ENCODE measurements around the gene COPS4.
"Not testable (repeated sequence)": the region's sequence is repeated elsewhere in the genome, so short reads cannot be mapped to it uniquely, and the experiment has no call there.

COPS4 gene

GRCh38 chr4:83010522-83011318 is 24.3 kb upstream of the COPS4 start, which contains the start of gene LIN54:
TSS of gene LIN54 (minus strand) at chr4:83010823. CDS start at chr4:82984844, 25,979 bp downstream.
- peak within 1 kb of the TSS; percentile 85 for H3K27ac ChIP-seq (ENCODE audit: low read depth, low read length, severe bottlenecking)
- peak within 1 kb of the TSS; percentile 78 for H3K4me3 ChIP-seq (ENCODE audit: extremely low read depth, insufficient read depth, low read length, poor library complexity, severe bottlenecking)
- 0% methylated on average over 17 to 35 of the region's 54 CpGs for WGBS, 2 experiments (ENCODE audit: insufficient coverage in 2 of 2)
- no peaks in the 10 kb centered on the region for H3K36me3 ChIP-seq (ENCODE audit: control insufficient read depth, insufficient read depth, low read length)
- H3K9me3 ChIP-seq (ENCODE audit: control insufficient read depth, low read length): no peaks in the 10 kb centered on the region
- no peaks in the 10 kb centered on the region for H3K4me1 ChIP-seq (ENCODE audit: control insufficient read depth, insufficient read depth, low read length, poor library complexity, severe bottlenecking)

GRCh38 chr4:83011689-83012199 is 23.2 kb upstream of the COPS4 start:
- H3K9me3 ChIP-seq (ENCODE audit: control insufficient read depth, low read length): no peaks in the 10 kb centered on the region
- H3K4me1 ChIP-seq (ENCODE audit: control insufficient read depth, insufficient read depth, low read length, poor library complexity, severe bottlenecking): no peaks in the 10 kb centered on the region
- 0% methylated on average over 2 to 4 of the region's 5 CpGs for WGBS, 2 experiments (ENCODE audit: insufficient coverage in 2 of 2)
- H3K27ac ChIP-seq (ENCODE audit: low read depth, low read length, severe bottlenecking): peak overlapping the region; percentile 85
- no peaks in the 10 kb centered on the region for H3K36me3 ChIP-seq (ENCODE audit: control insufficient read depth, insufficient read depth, low read length)
- H3K4me3 ChIP-seq (ENCODE audit: extremely low read depth, insufficient read depth, low read length, poor library complexity, severe bottlenecking): peak overlapping the region; percentile 78

DNA sequence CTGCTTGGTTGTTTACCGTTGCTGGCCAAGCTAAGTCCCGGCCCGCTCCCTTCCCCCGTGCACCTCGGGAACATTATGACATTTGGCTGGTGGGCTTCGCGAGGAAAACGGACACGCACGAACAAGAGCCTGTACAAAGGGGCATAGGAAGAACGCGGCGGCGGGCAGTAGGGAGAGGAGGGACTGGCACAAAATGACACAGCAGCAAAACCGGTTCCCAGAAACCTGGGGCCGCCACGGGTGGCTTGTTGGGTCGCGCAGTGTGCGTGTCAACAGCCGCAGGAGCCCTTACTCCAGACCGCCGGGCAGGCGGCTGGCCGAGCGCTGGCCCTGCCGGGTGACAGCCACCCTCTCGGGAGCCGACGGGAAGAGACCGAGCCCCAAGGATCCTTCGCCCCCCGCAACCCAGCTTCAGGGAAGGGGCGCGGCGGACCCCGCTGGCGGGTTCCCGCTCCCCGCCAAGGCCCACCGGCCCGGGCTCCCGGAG is 22.7 kb upstream of the COPS4 start:
- Histone ChIP-seq H3K4me3 (ENCODE audit: extremely low read depth, insufficient read depth, low read length, poor library complexity, severe bottlenecking) (peak overlapping the region; percentile 78), H3K36me3 (ENCODE audit: control insufficient read depth, insufficient read depth, low read length) (no peaks in the 10 kb centered on the region), H3K27ac (ENCODE audit: low read depth, low read length, severe bottlenecking) (peak overlapping the region; percentile 85), H3K9me3 (ENCODE audit: control insufficient read depth, low read length) (no peaks in the 10 kb centered on the region), H3K4me1 (ENCODE audit: control insufficient read depth, insufficient read depth, low read length, poor library complexity, severe bottlenecking) (no peaks in the 10 kb centered on the region)
- WGBS, 2 experiments (ENCODE audit: insufficient coverage in 2 of 2): 0 to 1% methylated on average over 31 to 33 of the region's 43 CpGs

GRCh38 chr4:83012687-83013419 is 22.1 kb upstream of the COPS4 start:
- 0% methylated on average over 57 to 64 of the region's 73 CpGs for WGBS, 2 experiments (ENCODE audit: insufficient coverage in 2 of 2)
- H3K36me3 ChIP-seq (ENCODE audit: control insufficient read depth, insufficient read depth, low read length): no peaks in the 10 kb centered on the region

DNA sequence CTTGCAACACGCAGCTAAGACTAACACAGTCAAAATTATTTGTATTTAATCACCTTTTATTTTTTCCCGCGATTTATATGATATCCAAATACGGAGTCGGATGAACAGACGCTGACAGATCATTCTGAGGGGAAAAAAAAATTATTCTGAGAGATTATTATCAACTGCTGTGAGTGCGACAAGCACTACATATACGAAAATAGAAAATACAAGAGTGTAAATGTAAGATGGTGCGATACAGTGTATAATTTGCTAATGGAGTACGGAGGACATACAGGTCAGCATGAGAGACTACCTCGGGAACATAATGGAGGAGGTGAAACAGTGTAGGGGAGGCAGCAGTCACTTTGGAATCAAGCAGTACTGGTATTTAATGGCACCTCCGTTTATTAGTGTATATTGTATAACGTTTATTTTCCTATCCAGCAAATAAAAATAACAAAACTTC is 21.5 kb upstream of the COPS4 start:
- H3K27ac ChIP-seq (ENCODE audit: low read depth, low read length, severe bottlenecking): peak overlapping the region; percentile 77
- WGBS, 2 experiments (ENCODE audit: insufficient coverage in 2 of 2): 68 to 87% methylated on average over 5 to 8 of the region's 13 CpGs
- no peaks in the 10 kb centered on the region for H3K36me3 ChIP-seq (ENCODE audit: control insufficient read depth, insufficient read depth, low read length)
- no peaks in the 10 kb centered on the region for H3K4me1 ChIP-seq (ENCODE audit: control insufficient read depth, insufficient read depth, low read length, poor library complexity, severe bottlenecking)
- peak overlapping the region; percentile 78 for H3K4me3 ChIP-seq (ENCODE audit: extremely low read depth, insufficient read depth, low read length, poor library complexity, severe bottlenecking)
- no peaks in the 10 kb centered on the region for H3K9me3 ChIP-seq (ENCODE audit: control insufficient read depth, low read length)

More at GRCh38 chr4:83012687-83013419, 22.1 kb upstream of the COPS4 start:
- Histone ChIP-seq H3K9me3 (ENCODE audit: control insufficient read depth, low read length) (no peaks in the 10 kb centered on the region), H3K4me1 (ENCODE audit: control insufficient read depth, insufficient read depth, low read length, poor library complexity, severe bottlenecking) (no peaks in the 10 kb centered on the region), H3K27ac (ENCODE audit: low read depth, low read length, severe bottlenecking) (peak overlapping the region; percentile 85), H3K4me3 (ENCODE audit: extremely low read depth, insufficient read depth, low read length, poor library complexity, severe bottlenecking) (peak overlapping the region; percentile 78)

DNA sequence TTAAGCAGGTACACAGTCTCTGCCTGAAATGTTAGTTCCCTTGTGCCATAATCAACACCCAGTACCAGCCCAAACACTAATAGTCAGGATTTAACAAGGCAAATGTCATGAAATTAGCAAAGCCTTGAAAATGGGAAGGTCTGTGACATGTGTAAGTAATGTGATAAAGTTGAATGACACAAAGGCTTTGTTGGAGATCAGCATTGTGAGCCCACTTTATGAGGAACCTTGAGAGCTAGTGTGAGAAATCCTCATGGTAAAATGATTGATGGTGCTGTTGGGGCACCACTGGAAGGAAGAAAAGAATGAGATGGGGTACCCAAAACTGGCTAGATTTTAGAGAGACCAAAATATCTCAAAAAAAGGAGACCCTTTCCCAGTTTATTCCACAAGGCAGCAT is 21.1 kb upstream of the COPS4 start:
- Histone ChIP-seq H3K9me3 (ENCODE audit: control insufficient read depth, low read length) (no peaks in the 10 kb centered on the region), H3K36me3 (ENCODE audit: control insufficient read depth, insufficient read depth, low read length) (no peaks in the 10 kb centered on the region), H3K4me1 (ENCODE audit: control insufficient read depth, insufficient read depth, low read length, poor library complexity, severe bottlenecking) (no peaks in the 10 kb centered on the region), H3K4me3 (ENCODE audit: extremely low read depth, insufficient read depth, low read length, poor library complexity, severe bottlenecking) (no peak overlapping the region), H3K27ac (ENCODE audit: low read depth, low read length, severe bottlenecking) (no peak overlapping the region)

DNA sequence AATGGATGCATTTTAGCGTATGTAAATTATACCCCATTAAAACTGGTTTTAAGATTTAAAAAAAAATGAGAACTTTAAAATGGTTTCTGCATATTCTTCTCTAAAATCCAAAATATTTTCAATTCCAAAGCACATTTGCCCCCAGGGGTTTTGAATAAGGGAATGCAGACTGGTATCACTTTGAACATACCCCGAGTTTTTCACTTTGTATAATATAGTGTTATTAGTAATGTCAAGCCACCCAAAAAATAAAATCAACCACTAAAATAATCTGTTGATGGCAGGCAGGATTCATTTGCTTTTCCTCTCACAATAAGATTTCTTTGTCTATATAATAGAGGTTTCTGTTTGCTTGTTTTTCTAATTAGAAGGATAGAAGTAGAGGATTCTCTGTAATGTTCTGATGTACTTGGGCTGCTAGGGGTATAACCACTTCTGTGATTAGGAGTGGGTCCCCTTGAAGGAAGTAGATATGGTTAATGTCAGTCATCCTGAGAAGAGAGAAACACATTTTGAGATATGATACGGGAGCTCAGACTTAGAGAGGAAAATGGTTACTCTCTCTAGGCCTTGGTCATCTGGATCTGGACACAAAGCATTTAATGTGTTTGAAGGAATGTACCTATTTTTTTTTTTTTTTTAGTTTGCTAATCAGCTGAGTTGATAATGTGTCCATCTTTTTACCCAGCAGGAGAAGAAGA is 15.0 kb upstream of the COPS4 start:
- Histone ChIP-seq H3K4me3 (ENCODE audit: extremely low read depth, insufficient read depth, low read length, poor library complexity, severe bottlenecking) (no peak overlapping the region), H3K4me1 (ENCODE audit: control insufficient read depth, insufficient read depth, low read length, poor library complexity, severe bottlenecking) (no peaks in the 10 kb centered on the region)

GRCh38 chr4:83022724-83023450 is 12.1 kb upstream of the COPS4 start:
- Histone ChIP-seq H3K27ac (ENCODE audit: low read depth, low read length, severe bottlenecking) (no peak overlapping the region), H3K4me1 (ENCODE audit: control insufficient read depth, insufficient read depth, low read length, poor library complexity, severe bottlenecking) (no peaks in the 10 kb centered on the region), H3K9me3 (ENCODE audit: control insufficient read depth, low read length) (no peaks in the 10 kb centered on the region), H3K4me3 (ENCODE audit: extremely low read depth, insufficient read depth, low read length, poor library complexity, severe bottlenecking) (no peak overlapping the region), H3K36me3 (ENCODE audit: control insufficient read depth, insufficient read depth, low read length) (no peaks in the 10 kb centered on the region)
- WGBS, 2 experiments (ENCODE audit: insufficient coverage in 2 of 2): 89% methylated on average over 1 of the region's 2 CpGs; no CpG with 5 or more reads in 1 of the 2 experiments

More for the DNA sequence above, 15.0 kb upstream of the COPS4 start:
- H3K27ac ChIP-seq (ENCODE audit: low read depth, low read length, severe bottlenecking): no peak overlapping the region
- WGBS, 2 experiments (ENCODE audit: insufficient coverage in 2 of 2): 80 to 100% methylated on average over 1 of the region's 3 CpGs
- H3K36me3 ChIP-seq (ENCODE audit: control insufficient read depth, insufficient read depth, low read length): no peaks in the 10 kb centered on the region
- no peaks in the 10 kb centered on the region for H3K9me3 ChIP-seq (ENCODE audit: control insufficient read depth, low read length)

GRCh38 chr4:83023599-83023998 is 11.4 kb upstream of the COPS4 start:
- not testable (repeated sequence) for H3K4me1 ChIP-seq (ENCODE audit: control insufficient read depth, insufficient read depth, low read length, poor library complexity, severe bottlenecking); H3K36me3 ChIP-seq (ENCODE audit: control insufficient read depth, insufficient read depth, low read length); H3K4me3 ChIP-seq (ENCODE audit: extremely low read depth, insufficient read depth, low read length, poor library complexity, severe bottlenecking); H3K27ac ChIP-seq (ENCODE audit: low read depth, low read length, severe bottlenecking); H3K9me3 ChIP-seq (ENCODE audit: control insufficient read depth, low read length)
- WGBS, 2 experiments (ENCODE audit: insufficient coverage in 2 of 2): no CpG with 5 or more reads among the region's 1 CpG

GRCh38 chr4:83024233-83024632 is 10.8 kb upstream of the COPS4 start:
- no peaks in the 10 kb centered on the region for H3K36me3 ChIP-seq (ENCODE audit: control insufficient read depth, insufficient read depth, low read length)
- no peaks in the 10 kb centered on the region for H3K4me1 ChIP-seq (ENCODE audit: control insufficient read depth, insufficient read depth, low read length, poor library complexity, severe bottlenecking)
- H3K9me3 ChIP-seq (ENCODE audit: control insufficient read depth, low read length): no peaks in the 10 kb centered on the region
- H3K27ac ChIP-seq (ENCODE audit: low read depth, low read length, severe bottlenecking): no peak overlapping the region
- no CpG with 5 or more reads among the region's 2 CpGs for WGBS, 2 experiments (ENCODE audit: insufficient coverage in 2 of 2)
- no peak overlapping the region for H3K4me3 ChIP-seq (ENCODE audit: extremely low read depth, insufficient read depth, low read length, poor library complexity, severe bottlenecking)
